HG02759 (cell line): ENCODE measurements around the gene KCP.
A peak's percentile ranks its signal among the peaks of the same experiment; 100 is the strongest.

Experiments
- ATAC-seq: cut with Tn5 transposase; IDR thresholded peaks from one replicate; pipeline ENCODE4 v1.9.1; 2021; ENCODE audit warnings: mild to moderate bottlenecking, moderate library complexity; ENCODE audit not compliant: unreplicated experiment

Gene KCP

DNA sequence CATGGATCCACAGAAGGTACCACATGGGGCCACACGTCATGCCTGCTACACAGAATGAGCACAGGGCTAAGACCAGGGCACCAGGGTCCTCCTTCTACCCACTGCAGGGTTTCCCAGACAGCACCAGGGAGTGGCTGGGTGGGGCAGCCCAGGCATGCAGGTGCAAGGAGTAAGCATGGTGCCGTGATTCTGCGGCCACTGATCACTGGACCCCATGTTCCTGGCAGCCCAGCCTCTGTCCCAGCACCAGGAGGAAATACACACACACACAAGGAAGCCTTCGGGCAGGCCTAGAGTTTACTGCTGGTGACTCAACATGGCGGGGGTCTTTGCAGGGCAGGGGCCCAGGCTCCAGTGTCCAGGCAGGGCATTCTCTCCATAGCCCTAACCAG is 33.9 kb downstream of the KCP start:
- no peak for ATAC-seq

DNA sequence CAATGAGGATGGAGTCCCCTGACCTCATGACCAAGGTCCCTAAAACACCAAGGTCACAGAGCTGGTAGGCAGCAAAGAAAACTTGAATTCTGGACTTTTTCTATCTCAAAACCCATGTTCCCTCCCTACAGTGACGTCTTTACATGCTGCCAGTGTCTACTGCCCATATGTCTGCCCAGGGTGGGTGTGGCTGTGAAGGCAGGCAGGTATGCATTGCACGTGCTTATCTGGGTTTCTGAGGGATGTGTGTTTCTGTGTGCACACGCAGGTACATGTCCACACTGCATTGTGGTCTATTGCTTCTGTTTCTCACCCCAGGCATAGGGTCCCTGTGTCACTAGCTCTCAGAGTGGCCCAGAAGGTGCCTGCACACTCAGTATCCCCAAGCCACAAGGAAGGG is 34.4 kb downstream of the KCP start:
- ATAC-seq, result no peak

DNA sequence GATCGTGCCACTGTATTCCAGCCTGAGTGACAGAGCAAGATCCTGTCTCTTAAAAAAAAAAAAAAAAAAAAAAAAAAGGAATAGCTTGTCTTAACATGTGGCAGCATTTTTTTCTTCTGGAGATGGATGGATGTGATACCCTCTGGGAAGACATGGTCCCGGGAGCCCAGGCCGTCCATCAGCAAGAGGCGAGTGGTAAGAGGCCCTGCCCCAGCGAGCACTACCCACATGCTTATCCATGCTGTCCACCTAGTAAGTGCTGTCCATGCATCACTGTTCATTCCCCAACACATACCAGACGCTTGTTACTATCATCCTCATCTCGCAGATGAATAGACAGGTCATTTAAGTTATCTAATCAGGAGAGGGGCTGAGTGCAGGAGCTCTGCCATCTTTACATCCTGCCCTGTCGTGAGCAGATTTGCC is 35.0 kb downstream of the KCP start:
- ATAC-seq, result no peak

DNA sequence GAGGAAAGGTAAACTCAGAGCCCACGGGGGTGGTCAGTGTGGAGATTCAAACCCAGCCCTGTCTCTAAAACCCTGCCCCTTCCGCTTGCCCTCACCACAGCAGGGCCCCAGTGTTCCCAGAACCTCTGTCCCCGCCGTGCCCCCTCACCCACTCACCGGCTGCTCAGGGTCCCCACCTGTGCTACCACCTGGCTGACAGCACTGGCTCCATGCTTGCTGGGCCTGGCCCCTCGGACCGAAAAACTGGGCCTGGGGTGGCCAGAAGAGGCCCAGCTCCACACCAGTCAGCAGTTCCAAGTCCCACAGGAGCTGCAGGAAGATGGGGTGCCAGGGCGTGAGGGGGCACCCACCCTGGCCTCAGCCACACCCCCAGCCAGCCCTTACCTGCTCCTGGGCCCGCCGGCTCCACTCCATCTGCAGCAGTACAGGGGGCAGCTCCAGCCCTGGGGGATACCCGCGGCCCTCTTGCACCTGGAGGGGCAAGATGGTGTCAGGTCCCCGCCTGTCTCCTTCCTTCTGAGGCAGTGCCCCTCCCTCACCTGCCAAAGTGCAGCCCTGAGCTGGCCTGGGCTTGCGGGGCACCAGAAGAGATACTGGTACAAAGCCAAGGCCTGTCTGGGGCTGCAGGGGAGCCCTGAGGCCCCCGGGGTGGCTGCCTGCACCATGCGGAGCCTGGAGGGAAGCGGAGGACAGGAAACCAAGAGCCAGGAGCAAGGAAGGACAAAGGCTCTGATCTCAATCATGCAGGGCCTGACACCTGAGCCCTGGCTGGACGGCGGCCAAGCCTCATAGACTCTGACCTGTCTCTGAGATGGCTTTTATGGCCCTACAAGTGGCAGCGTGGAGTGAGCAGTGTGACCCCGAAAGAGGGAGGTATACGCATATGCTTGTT is 36.1 kb downstream of the KCP start:
- ATAC-seq, result no peak

DNA sequence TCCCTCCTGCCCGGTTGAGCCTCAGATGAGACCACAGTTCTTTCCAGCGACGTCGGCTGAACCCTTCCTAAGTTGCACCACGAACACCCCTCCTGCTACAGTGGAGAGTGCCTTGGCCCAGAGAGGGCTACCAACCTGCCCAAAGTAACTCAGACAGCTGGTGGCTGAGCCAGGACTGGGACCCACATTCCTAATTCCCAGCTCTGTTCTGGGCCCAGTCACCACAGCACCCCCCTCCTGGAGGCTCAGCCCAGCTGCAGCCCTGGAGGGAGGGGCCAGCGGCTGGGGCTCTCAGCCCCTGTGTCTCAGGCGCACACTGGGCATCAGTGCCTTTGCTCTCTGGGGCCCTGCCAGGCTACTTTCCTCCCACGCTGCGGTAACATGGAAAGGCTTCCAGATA is 37.3 kb downstream of the KCP start:
- no peak for ATAC-seq

DNA sequence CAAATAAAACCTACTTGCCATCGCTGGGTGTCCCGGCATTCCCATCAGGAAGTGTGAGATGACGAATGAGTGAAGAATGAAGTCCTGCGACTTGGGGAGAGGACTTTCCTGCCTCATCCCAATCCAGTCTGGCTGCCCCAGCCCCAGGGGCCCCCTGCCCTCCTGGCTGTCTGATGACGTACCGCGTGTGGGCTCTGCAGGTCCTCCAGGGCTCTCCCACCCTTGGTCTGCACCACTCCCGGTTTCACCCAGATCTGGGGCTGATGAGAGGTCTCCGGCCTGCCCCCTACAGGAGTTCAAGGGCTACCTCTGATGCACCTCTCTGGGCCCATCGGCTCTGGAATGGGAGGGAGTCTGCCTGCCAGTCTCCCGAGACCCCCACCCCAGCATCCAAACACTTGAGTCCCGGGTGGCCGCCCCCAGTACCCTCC is 38.1 kb downstream of the KCP start:
- no peak for ATAC-seq

DNA sequence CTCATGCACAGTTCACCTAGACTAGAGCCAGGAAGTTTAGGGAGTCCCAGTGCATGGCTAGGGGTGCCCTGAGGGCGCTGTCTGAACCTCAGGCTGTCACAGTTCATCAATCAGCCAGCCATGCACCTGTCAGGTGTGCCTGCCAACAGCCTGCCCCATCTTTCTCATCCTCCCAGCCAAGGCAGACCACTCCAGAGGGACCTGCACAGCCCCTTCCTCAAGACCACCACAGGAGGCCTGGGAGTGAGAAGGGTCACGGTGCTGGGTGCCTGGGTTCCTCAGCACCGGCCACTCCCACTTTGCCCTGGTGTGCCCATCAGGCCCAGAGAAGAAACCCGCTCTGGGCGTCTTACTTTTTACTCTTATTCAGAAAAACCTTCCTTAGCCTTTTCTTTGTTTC is 39.5 kb downstream of the KCP start:
- ATAC-seq, result no peak

DNA sequence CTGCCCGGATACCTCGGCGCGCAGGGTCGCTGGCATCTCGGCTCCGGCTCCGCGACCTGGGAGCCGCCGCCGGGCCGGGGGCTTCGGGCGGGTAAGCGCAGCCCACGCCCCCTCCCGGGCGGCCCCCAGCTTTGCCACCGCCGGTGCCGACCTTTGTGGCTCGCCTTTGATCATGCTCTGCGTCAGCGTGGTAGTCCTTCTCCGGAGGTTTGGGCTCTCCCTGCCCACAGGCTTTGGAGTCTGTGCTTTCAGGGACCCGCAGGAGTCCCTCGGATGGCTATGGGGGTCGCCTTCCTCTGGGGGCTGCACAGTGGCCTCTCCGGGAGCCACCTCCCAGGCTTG is 40.6 kb downstream of the KCP start:
- peak; percentile 32 for ATAC-seq

DNA sequence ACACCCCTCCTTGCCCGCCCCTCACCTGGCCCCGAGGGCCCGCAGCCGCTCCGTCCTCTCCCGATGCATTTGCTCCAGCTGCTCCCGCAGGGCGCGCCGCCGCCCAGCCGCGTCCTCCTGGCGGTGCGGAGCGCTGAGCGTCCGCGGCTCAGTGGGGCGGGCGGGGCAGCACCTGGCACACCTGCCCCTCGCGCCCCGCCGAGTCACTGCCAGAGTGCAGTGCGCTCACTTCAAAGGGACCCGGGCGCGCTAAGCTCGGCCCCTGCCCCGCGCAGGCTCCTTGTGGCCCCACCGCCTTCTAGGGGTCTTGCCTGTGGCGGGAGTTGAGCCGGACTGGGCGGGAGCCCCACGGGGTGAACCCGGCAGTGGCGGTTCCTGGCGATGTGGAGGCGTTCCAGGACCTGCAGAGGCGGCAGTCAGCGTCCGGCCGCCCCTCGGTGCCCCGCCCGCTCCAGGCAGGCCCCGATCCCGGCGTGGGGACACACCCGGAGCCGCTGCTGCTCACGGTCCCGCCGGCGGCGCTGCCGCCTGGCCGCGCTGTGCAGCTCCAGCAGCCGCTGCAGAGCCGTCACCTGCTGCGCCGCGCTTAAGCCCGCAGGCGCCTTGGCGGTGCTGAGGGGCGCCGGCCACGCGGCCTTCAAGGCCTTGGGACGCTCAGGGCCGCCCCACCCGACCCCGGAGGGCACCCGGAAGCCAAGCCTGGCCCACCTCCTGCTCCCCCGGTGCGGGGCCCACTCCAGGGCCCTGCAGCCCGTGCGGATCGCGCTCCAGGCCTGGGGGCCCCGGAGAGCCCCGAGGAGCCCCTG is 41.2 kb downstream of the KCP start:
- ATAC-seq, result peak; percentile 85

DNA sequence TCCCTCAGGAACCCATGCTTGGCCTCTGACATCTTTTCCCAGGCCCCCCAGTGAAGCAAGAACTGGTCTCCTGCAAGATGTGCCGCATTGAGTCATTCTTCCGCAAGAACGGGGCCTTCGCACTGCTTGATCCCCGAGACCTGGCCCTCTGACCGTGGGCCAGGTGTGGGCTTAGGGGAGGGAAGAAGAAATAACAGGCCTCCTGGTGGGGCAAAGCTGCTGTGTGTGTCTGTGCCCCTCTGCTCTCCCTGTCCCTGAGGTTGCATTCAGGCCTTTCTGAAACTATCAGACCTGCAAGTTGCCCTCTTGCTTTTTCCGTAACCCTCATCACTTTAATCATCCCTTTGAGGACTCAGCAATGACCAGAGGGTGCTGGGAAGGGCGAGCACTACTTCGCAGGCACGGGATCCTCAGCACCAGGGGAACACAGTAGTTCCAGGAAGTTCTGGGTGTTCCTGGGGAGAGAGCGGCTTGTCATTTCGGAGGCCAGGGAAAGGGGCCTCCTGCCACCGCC is 41.8 kb downstream of the KCP start:
- no peak for ATAC-seq

DNA sequence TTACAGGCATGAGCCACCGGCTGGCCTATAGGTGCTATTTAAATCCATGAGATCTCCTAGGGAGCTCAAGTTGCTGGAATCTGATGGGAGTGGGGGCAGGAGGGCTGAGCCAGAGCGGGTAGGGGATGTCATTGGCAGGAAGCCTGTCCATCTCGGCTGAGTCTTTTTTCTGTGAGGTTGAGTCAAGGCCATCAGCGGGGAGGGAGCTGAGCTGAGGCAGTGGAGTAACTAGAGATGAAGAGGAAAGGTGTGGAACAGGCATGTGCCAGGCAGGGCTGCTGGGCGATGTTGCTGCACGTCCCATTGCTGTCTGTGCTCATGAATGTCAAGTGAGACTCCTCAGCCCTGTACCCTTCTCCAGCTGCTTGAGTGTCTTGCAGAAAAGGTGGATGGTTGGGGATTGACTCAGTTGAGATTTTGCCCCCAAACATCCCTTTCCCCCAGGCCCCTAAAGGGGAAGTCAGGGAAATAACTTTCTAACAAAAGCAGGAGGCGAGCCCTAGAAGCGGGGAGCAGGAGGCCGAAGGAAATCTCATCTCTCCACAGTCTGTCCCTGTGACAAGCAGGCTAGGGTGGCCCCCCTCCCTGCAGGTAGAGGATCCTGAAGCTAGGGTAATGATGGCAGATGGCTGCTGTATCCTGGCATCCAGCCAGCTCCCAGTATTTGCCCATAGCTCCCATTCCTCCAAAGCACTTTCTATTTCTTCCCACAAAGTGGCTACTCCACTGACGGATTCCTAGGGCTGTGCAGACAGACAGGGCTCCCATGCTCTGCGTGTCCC is 42.5 kb downstream of the KCP start:
- ATAC-seq, result no peak

DNA sequence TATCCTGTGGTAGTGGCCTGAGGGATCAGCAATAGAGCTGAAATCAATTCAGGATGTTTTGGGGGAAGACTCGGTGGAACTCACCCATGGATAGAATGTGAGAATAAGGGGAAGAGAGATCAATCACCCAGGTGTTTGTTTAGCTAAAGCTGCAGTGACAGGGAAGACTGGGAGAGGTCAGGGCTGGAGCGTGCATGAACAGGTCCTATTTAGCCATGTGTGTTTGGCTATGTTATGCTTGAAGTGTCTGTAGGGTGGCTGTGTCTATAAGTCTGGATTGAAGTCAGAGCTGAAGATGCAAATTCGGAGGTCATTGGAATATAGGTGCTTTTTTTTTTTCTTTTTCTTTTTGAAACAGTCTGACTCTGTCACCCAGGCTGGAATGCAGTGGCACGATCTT is 43.3 kb downstream of the KCP start:
- ATAC-seq, result no peak

DNA sequence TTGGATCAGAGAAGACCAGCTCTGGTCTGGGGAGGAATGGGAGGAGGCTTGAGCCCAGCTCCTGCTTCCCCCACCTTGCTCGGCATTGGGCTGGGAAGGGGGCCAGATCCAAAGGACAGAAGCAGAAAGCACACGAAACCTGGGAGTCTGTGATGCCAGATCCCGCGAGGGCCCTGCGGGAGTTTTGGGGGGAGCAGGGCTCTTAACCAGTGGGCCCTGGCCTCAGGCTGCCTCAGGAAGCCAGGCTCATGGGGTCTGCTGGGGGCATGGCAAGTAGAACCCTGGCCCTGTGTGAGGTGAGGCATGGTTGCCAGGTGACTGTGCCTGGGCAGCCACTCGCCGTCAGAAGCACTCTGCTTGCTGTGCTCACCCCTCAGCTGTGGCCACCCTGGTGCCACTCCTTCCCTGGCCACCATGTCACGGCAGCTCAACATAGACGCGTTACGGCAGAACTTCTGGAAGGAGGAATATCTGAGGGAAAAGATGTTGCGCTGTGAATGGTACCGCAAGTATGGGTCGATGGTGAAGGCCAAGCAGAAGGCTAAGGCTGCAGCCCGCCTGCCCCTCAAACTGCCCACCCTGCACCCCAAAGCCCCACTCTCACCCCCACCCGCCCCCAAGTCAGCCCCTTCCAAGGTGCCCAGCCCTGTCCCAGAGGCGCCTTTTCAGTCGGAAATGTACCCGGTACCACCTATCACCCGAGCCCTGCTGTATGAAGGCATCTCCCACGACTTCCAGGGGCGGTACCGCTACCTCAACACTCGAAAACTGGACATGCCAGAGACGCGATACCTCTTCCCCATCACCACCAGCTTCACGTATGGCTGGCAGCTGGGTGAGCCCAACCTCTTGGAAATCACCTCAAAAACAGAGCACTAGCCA is 44.3 kb downstream of the KCP start:
- ATAC-seq, result no peak

DNA sequence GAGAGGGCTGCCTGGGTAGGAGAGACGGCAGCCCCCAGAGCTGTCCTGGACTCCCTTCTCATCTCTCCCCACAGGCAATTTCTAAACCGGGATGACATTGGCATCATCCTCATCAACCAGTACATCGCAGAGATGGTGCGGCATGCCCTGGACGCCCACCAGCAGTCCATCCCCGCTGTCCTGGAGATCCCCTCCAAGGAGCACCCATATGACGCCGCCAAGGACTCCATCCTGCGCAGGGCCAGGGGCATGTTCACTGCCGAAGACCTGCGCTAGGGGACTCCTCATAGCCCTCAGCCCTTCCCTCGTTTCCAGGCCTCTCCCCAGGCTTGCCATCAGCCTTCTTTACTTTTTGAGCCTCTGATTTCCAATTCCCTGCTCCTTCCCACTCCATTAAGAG is 45.2 kb downstream of the KCP start:
- ATAC-seq, result no peak

DNA sequence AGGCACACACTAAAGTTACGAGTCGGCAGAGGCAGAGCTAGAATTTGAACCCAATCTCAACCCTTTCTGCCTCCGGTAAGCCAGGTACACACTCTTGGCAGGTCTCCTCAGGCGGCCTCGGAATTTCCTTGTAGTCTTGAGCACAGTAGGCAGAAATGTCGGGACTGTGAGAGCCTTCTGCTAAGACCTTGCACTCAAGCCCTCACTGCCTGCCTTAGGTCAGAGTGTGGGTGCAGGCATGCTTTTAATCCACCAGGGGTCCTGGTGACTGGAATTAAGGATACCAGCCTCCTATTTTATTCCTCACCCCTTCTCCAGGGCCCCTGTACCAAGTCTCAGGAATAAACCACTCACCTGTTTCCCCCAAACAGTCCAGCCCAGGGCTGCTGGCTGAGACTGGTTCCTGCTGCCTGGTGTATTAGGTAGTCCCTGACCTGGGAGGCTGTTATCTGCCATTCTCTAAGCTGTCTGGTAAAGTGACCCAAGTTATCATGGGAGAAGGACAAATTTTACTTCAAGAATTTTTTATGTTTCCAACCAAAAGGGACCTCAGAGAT is 47.0 kb downstream of the KCP start:
- peak; percentile 37 for ATAC-seq

DNA sequence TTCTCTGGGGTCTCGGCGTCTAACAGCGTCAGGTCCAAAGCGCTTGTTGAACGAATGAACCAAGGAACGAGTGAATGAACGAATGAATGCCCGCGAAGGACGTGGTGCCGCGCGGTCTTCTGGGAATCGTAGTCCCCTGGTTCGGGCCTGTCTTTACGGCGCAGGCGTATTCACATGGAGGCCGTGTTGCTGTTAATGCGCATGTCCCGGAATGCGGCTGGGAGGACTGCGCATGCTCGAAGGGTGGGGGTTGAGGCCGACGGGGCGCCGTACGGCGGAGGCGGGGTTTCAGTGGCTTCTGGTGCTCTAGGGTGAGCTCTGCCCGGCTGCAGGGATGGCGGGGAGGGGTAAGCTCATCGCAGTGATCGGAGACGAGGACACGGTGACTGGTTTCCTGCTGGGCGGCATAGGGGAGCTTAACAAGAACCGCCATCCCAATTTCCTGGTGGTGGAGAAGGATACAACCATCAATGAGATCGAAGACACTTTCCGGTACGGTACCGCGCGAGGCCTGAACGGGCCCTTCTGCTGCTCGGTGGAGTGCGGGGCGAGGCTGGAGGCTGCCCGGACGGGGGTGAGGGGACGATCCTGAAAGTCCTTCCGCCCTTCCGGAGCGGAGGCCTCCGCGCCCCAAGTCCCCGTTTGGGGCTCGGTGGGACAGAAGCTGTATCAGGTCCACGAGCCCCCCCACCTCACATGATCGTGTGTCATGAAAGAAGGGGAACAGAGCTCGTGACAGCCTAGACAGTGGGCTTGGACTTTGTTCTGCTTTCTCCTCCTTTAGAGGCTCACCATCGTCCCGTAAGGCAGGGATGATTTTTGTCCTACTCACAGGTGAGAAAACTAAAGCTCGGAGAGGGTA is 47.7 kb downstream of the KCP start, which contains the start of gene ATP6V1F:
Gene ATP6V1F (plus strand): TSS at position 286 of the 862 bp plus-strand sequence. CDS start 49 bp downstream, at position 335.
- ATAC-seq, result peak; percentile 89

DNA sequence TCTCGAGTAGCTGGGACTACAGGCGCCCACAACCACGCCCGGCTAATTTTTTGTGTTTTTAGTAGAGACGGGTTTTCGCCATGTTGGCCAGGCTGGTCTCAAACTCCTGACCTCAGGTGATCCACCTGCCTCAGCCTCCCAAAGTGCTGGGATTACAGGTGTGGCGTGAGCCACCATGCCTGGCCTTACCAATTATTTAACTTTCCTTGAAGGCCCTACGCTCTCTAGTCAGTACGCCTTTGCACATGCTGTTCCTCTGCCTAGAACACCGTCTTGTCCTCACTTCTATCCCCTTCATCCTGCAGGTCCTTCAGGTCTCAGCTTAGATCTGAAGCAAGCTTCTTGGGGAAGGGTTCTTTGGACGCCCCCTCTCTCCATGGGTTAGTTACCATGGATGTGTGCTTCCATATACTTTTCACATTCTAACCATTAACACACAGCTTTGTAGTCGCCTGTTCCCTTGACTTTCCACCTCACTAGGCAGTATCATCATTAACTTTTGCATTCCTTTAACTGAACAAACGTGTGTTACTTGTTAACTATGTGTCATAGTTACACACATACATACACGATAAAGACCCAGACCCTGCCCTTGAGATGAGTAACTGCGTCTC is 48.4 kb downstream of the KCP start:
- no peak for ATAC-seq
